NOMO-1 treated with DMSO at 0.1 percent for 48 hours (cell line): Measurements from ENCODE around the gene LPCAT3.
"Not testable (repeated sequence)": the region's sequence is repeated elsewhere in the genome, so short reads cannot be mapped to it uniquely, and the experiment has no call there.

Experiments
- DNase-seq: peaks from one replicate; lab custom pipeline; 2025; ENCODE audit not compliant: unreplicated experiment; lab: John Stamatoyannopoulos, UW

Gene LPCAT3

DNA sequence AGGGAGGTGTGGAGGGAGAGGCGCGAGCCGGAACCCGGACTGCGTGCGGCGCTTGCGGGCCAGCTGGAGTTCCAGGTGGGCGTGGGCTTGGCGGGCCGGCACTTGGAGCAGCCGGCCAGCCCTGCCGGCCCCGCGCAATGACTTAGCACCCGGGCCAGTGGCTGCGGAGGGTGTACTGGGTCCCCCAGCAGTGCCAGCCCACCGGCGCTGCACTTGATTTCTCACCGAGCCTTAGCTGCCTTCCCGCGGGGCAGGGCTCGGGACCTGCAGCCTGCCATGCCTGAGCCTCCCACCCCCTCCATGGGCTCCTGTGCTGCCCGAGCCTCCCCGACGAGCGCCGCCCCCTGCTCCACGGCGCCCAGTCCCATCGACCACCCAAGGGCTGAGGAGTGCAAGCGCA, 19.1 kb upstream of the LPCAT3 start:
- DNase-seq = not testable (repeated sequence)

- peak; percentile 35 for DNase-seq
Measured at GRCh38 chr12:7035463-7035862, 17.2 kb upstream of the LPCAT3 start.

GRCh38 chr12:7034464-7034863, 16.2 kb upstream of the LPCAT3 start:
- no peak for DNase-seq

DNA sequence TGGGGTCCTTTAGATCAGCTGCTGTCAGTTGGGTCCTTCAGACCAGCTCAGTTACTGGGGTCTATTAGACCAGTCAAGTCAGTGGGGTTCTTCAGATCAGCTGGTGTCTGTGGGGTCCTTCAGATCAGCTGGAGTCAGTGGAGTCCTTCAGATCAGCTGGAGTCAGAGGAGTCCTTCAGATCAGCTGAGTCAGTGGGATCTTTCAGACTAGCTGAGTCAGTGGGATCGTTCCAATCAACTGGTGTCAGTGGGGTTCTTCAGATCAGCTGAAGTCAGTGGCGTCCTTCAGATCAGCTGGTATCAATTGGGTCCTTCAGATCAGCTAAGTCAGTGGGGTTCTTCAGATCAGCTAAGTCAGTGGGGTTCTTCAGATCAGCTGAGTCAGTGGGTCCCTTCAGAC, 14.7 kb upstream of the LPCAT3 start:
- DNase-seq = no peak

GRCh38 chr12:7031306-7031705, 13.0 kb upstream of the LPCAT3 start:
- no peak for DNase-seq

DNA sequence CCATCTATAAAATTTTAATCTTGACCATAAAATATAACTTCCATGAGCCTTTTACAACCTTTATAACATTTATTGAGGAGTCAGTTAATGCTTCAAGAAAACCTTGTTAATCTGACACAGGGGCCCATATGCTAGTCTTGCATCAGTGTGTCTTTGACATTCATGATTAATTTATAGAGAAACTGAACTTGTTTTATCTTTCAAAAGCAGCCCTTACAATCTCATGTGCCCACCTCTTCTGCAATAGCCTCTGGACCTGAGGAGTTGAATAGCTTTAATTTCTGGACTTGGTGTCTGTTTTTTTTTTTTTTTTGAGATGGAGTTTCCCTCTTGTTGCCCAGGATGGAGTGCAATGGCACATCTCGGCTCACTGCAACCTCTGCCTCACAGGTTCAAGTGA, 8.6 kb upstream of the LPCAT3 start:
- DNase-seq = no peak

DNA sequence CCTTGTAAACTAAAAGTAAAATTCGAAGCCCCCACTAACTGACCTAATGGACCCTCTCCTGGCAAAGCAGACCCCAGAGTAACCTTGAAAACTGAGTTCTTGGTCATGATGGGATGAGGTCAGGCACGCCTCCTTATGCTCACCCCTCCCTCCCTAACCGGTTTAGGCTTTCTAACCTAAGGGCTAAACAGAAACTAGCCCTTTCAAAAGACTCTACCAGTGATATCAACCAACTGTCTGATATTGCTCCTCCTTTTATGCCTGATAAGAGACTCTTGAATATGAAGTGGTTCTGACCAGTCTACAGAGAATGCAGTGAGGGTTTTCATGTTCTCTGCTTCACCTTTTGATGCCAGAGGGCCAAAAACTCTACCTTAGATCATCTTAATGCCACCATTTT, 4.8 kb upstream of the LPCAT3 start:
- no peak for DNase-seq

DNA sequence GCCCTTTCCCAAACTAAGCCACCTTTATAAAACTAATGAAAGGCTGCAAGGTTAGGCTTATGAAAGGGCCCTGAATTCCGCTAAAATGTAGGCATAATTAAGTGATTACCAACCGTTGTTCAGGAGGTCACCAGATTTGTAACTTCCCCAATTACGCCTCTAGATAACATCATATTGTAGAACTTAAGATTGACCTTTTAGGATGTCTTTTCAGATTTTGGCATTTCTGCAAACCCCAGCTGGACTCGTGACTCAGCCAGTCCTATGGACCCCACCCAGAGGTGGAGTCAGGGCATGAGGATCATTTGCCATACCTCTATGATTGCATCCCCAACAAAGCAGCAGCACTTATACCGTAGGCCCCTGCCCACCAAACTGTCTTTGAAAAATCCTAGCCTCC, 3.7 kb upstream of the LPCAT3 start:
- peak; percentile 82 for DNase-seq

GRCh38 chr12:7019043-7019569, 830 bp upstream of the LPCAT3 start:
- no peak for DNase-seq

DNA sequence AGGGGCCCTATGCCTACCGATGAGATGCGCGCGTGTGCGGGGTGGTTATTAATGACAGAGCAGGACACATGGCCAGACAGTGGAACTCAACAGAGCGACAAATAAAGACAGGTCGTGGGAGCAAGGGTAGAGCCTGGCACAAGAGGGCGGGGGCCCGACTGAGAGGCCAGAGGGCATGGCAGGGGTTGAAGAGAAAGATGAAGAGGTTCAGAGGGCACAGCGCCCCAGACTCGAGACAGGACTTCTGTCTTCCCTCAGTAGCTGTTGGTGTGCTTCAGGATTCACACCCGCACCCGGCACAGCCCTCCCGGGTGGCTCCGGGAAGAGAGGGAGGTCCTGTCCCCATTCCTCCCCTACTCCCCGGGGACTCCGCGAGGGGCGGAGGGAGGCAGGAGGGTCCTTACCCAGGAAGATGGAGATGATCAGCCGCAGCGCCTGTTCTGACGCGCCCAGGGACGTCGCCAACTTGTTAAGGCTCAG, 366 bp downstream of the LPCAT3 start:
- DNase-seq = peak; percentile 34

- no peak for DNase-seq
Measured at GRCh38 chr12:7016958-7017571, 1.2 kb downstream of the LPCAT3 start.

- DNase-seq = no peak
Measured at GRCh38 chr12:7015555-7016370, 2.5 kb downstream of the LPCAT3 start.

DNA sequence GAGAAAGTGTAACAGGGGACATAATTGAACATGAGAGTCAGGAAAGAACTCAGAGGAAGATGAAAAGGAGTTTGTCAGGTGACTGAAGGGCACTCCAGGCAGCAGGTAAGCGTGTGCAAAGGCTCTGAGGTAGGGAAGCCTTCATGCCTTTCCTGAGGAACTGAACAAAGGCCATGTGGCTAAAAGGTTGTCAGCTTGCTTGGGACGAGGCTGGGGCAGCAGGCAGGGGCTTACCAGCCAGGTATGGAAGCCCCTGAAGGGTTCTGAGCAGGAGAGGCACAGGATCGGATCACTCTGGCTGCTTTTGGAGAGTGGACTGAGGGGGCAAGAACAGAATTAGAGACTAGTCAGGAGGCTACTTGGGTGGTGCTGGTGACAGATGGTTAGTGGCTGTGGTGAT, 5.2 kb downstream of the LPCAT3 start:
- no peak for DNase-seq

GRCh38 chr12:7012024-7012607, 6.2 kb downstream of the LPCAT3 start:
- DNase-seq = no peak

- not testable (repeated sequence) for DNase-seq
Measured at GRCh38 chr12:7011398-7011797, 6.9 kb downstream of the LPCAT3 start.

GRCh38 chr12:7009512-7009911, 8.8 kb downstream of the LPCAT3 start:
- no peak for DNase-seq

DNA sequence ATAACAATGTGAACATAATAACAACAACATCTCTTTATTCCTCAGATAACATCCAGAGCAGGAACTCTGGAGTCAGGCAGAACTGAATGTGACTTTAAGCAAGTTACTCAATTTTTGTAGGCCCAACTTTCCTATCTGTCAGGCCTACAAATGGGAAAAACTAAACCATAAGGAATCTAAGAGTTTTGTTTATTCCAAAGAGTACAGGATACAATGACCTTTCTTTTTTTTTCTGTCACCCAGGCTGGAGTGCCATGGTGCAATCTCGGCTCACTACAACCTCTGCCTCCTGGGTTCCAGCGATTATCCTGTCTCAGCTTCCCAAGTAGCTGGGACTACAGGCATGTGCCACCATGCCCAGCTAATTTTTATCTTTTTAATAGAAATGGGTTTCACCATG, 9.4 kb downstream of the LPCAT3 start:
- DNase-seq = no peak

GRCh38 chr12:7006639-7007038, 11.6 kb downstream of the LPCAT3 start:
- no peak for DNase-seq

- peak; percentile 62 for DNase-seq
Measured at GRCh38 chr12:7005311-7005710, 13.0 kb downstream of the LPCAT3 start.

DNA sequence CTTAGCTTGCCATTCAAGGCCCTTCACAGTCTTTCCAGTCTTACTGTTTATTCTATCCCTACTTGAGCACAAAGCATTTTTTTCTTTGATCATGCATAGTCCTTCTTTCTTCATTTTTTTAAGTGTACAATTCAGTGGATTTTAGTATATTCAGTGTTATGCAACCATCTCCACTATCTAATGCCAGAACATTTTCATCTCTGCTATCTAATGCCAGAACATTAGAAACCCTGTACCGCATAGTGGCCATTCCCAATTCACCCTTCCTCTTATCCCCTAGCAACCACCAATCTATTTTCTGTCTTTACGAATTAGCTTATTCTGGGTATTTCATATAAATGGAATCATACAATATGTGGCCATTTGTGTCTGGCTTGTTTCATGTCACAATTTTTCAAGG, 13.4 kb downstream of the LPCAT3 start:
- no peak for DNase-seq

GRCh38 chr12:7004287-7004803, 13.9 kb downstream of the LPCAT3 start:
- DNase-seq = no peak
